Thyroid gland (tissue), 4 donors: ENCODE results near the gene SPAG6. TPM values are rescaled to one million over a fixed set of nuclear protein-coding genes. Genes with fewer than 3 reads are reported as not detected.

Source experiments
- DNase-seq, 2 donors: peaks; one replicate each; pipeline ENCODE4 v3.0.0-alpha.2; 2019
- H3K27ac ChIP-seq, 3 donors: fragments of 200-600 bp; sonication (generic); 1 replicate in 2 of 3; 2 replicates in 1 of 3; pipeline ENCODE4 v1.5.1; 2016 to 2019; ENCODE audit warnings: mild to moderate bottlenecking in 1 of 3, moderate library complexity in 1 of 3
- H3K27me3 ChIP-seq: fragments of 200-600 bp; sonication (generic); one replicate; pipeline ENCODE4 v1.5.1; 2019
- H3K36me3 ChIP-seq, 2 donors: fragments of 200-600 bp; sonication (generic); one replicate each; pipeline ENCODE4 v1.5.1; 2016 to 2019
- H3K4me1 ChIP-seq, 2 donors: fragments of 200-600 bp; sonication (generic); one replicate each; pipeline ENCODE4 v1.5.1; 2017 to 2019
- H3K4me3 ChIP-seq, 3 donors: fragments of 200-600 bp; sonication (generic); replicated peaks in 1 of 3; 1 replicate in 2 of 3; 2 replicates in 1 of 3; pipeline ENCODE4 v1.5.1; 2016; ENCODE audit warnings: mild to moderate bottlenecking in 1 of 3
- H3K9me3 ChIP-seq: fragments of 200-600 bp; sonication (generic); one replicate; pipeline ENCODE4 v1.5.1; 2017
- CTCF ChIP-seq, 6 experiments: fragments of 200-600 bp in 3 of 6; fragments of 450-650 bp in 3 of 6; sonication (generic) in 3 of 6; IDR thresholded peaks; one replicate each; pipeline ENCODE4 v1.5.1; 2016 to 2019; ENCODE audit warnings: antibody characterized with exemption in 6 of 6, mild to moderate bottlenecking in 2 of 6, inconsistent platforms in 1 of 6, moderate library complexity in 1 of 6
- POLR2A ChIP-seq, 2 donors: fragments of 450-650 bp; IDR thresholded peaks; one replicate each; pipeline ENCODE4 v1.6.1; 2017; ENCODE audit warnings: antibody characterized with exemption in 2 of 2, mild to moderate bottlenecking in 2 of 2, moderate library complexity in 1 of 2
- WGBS, 2 donors: methylation state at CpG; one replicate each; pipeline ENCODE4 v1.1.5; 2017; 5-methylcytosine and 5-hydroxymethylcytosine counted together
- intact Hi-C: fragments of 100-400 bp; cut with DNase I; formaldehyde crosslinking; loops from one replicate; pipeline ENCODE4 v1.15.1; 2023
- total RNA-seq, 4 donors: library from RNA; depleted of rRNA; stranded (reverse); fragments of >200 nt; gene quantifications; one replicate each; pipeline ENCODE4 v1.2.3, GENCODE V29; 2016

SPAG6 gene
- total RNA-seq, 4 donors from 2014 or later: 0.27 TPM; not detected in 3

- DNase-seq: peak; percentile 55 to 63
These were observed 3.9 kb upstream of the SPAG6 start for GRCh38 chr10:22341190-22341925.

GRCh38 chr10:22341926-22342196 is 3.4 kb upstream of the SPAG6 start:
- Histone ChIP-seq H3K36me3 (no peaks in the 10 kb centered on the region), H3K27ac (no peak overlapping the region), H3K9me3 (no peaks in the 10 kb centered on the region), H3K4me3 (no peak overlapping the region), H3K4me1 (peaks cover 6 to 12% of the 10 kb centered on the region in 2 donors), H3K27me3 (peaks cover 74% of the 10 kb centered on the region)
- no peak for DNase-seq
- intact Hi-C loops: loop anchor here (5.0 kb wide), 1 partner anchor 95 kb away; no protein-coding TSS in a partner anchor
- TF ChIP-seq POLR2A (IDR thresholded peaks at IDR 0.05) (no peak), CTCF (IDR thresholded peaks at IDR 0.05) (no peak)
- 48 to 51% methylated on average over 3 of the region's 3 CpGs for WGBS, 2 donors

More at GRCh38 chr10:22341190-22341925, 3.9 kb upstream of the SPAG6 start:
- WGBS, 2 donors: 4 to 5% methylated on average over 35 to 38 of the region's 40 CpGs
- TF ChIP-seq POLR2A (IDR thresholded peaks at IDR 0.05): no peak
- TF ChIP-seq CTCF (IDR thresholded peaks at IDR 0.05): no peak
- H3K27me3 ChIP-seq: peaks cover 75% of the 10 kb centered on the region
- H3K36me3 ChIP-seq: no peaks in the 10 kb centered on the region
- peak overlapping the region; percentile 24 to 87 (median 72) for H3K4me3 ChIP-seq
- peak overlapping the region in 2 of 3 donors; percentile 89 to 91 for H3K27ac ChIP-seq
- intact Hi-C loops: loop anchor here (5.0 kb wide), 1 partner anchor 96 kb away; no protein-coding TSS in a partner anchor
- H3K9me3 ChIP-seq: no peaks in the 10 kb centered on the region
- H3K4me1 ChIP-seq: peaks cover 11 to 17% of the 10 kb centered on the region in 2 donors

GRCh38 chr10:22342421-22342820 is 2.9 kb upstream of the SPAG6 start:
- no peak overlapping the region for H3K27ac ChIP-seq
- no peaks in the 10 kb centered on the region for H3K9me3 ChIP-seq
- H3K27me3 ChIP-seq: peaks cover 74% of the 10 kb centered on the region
- 35 to 50% methylated on average over 3 of the region's 3 CpGs for WGBS, 2 donors
- no peak for DNase-seq
- TF ChIP-seq POLR2A (IDR thresholded peaks at IDR 0.05) (no peak), CTCF (IDR thresholded peaks at IDR 0.05) (no peak)
- H3K4me1 ChIP-seq: peaks cover 6 to 11% of the 10 kb centered on the region in 2 donors
- intact Hi-C loops: loop anchor here (5.0 kb wide), 1 partner anchor 95 kb away; no protein-coding TSS in a partner anchor
- no peak overlapping the region for H3K4me3 ChIP-seq
- H3K36me3 ChIP-seq: no peaks in the 10 kb centered on the region

GRCh38 chr10:22343731-22344130 is 1.6 kb upstream of the SPAG6 start:
- WGBS, 2 donors: 22 to 24% methylated on average over 3 of the region's 3 CpGs
- no peak for DNase-seq
- TF ChIP-seq POLR2A (IDR thresholded peaks at IDR 0.05) (no peak), CTCF (IDR thresholded peaks at IDR 0.05) (no peak)
- Histone ChIP-seq H3K36me3 (no peaks in the 10 kb centered on the region), H3K4me1 (peaks cover 6 to 11% of the 10 kb centered on the region in 2 donors), H3K27ac (no peak overlapping the region), H3K4me3 (no peak overlapping the region), H3K9me3 (no peaks in the 10 kb centered on the region), H3K27me3 (peaks cover 63% of the 10 kb centered on the region)
- intact Hi-C loops: loop anchor here (5.0 kb wide), 1 partner anchor 94 kb away; no protein-coding TSS in a partner anchor

- WGBS, 2 donors: 33 to 37% methylated on average over 1 of the region's 1 CpG
These were observed 1.0 kb upstream of the SPAG6 start for GRCh38 chr10:22344249-22344648.

More at GRCh38 chr10:22344249-22344648, 1.0 kb upstream of the SPAG6 start:
- Histone ChIP-seq H3K9me3 (no peaks in the 10 kb centered on the region), H3K27ac (no peak overlapping the region), H3K4me1 (peaks cover 6 to 11% of the 10 kb centered on the region in 2 donors), H3K36me3 (no peaks in the 10 kb centered on the region), H3K4me3 (no peak overlapping the region), H3K27me3 (peaks cover 57% of the 10 kb centered on the region)
- TF ChIP-seq CTCF (IDR thresholded peaks at IDR 0.05) (no peak), POLR2A (IDR thresholded peaks at IDR 0.05) (no peak)
- intact Hi-C loops: loop anchor here (5.0 kb wide), 1 partner anchor 93 kb away; no protein-coding TSS in a partner anchor
- no peak for DNase-seq
